Panc1 (cell line): ENCODE measurements around the gene AMBRA1.

ENCODE experiments used
- POLR2AphosphoS5 ChIP-seq: IDR thresholded peaks from 2 replicates; pipeline ENCODE4 v1.6.1; 2012; ENCODE audit warnings: mild to moderate bottlenecking, low read depth, low read length, moderate library complexity
- REST ChIP-seq, 2 experiments: IDR thresholded peaks; 2 replicates each; pipeline ENCODE4 v1.6.1; 2011 to 2012; ENCODE audit warnings: low read depth in 2 of 2, control low read depth in 1 of 2, low read length in 1 of 2, mild to moderate bottlenecking in 1 of 2, moderate library complexity in 1 of 2; ENCODE audit not compliant: insufficient read depth in 1 of 2
- SIN3A ChIP-seq: IDR thresholded peaks from 2 replicates; pipeline ENCODE4 v1.6.1; 2012; ENCODE audit warnings: low read depth, mild to moderate bottlenecking, low read length, moderate library complexity, borderline replicate concordance; ENCODE audit not compliant: insufficient read depth
- TF ChIP-seq, protein P1 (sequence below): fragments of 450-650 bp; IDR thresholded peaks from 2 replicates; pipeline ENCODE4 v1.5.1; 2017; ENCODE audit warnings: mild to moderate bottlenecking

DNA sequence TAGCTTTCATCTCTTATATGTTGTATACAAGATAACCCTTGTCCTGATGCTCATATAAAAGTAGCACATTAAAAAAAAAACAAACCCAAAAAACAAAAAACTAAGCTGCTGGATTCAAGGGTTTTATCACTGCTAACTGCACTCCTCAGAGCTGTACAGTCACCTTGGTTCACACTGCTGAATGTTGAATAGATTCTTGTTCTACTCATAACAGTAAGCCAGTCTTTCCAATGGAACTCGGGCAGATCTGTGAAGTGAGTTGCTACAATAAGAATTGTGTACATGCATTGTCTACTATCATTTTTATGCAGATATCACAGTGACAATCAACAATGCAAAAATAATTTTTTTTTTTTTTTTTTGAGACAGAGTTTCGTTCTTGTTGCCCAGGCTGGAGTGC lies 18.5 kb upstream of the AMBRA1 start:
- TF ChIP-seq, protein P1, sequence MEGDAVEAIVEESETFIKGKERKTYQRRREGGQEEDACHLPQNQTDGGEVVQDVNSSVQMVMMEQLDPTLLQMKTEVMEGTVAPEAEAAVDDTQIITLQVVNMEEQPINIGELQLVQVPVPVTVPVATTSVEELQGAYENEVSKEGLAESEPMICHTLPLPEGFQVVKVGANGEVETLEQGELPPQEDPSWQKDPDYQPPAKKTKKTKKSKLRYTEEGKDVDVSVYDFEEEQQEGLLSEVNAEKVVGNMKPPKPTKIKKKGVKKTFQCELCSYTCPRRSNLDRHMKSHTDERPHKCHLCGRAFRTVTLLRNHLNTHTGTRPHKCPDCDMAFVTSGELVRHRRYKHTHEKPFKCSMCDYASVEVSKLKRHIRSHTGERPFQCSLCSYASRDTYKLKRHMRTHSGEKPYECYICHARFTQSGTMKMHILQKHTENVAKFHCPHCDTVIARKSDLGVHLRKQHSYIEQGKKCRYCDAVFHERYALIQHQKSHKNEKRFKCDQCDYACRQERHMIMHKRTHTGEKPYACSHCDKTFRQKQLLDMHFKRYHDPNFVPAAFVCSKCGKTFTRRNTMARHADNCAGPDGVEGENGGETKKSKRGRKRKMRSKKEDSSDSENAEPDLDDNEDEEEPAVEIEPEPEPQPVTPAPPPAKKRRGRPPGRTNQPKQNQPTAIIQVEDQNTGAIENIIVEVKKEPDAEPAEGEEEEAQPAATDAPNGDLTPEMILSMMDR = no peak
- no peak for TF ChIP-seq POLR2AphosphoS5
- no peak for TF ChIP-seq REST (IDR thresholded peaks at IDR 0.05; ENCODE audit: insufficient read depth in 1 of 2, low read depth in 2 of 2, low read length in 1 of 2)
- TF ChIP-seq SIN3A = no peak
